Measurements from ENCODE around the gene FYB2. TPM values are rescaled to one million over a fixed set of nuclear protein-coding genes. Genes with fewer than 3 reads are reported as not detected.

FYB2 gene
- total and polyA plus RNA-seq, 12 donors = 0.22 to 123 (median 9.9) TPM

DNA sequence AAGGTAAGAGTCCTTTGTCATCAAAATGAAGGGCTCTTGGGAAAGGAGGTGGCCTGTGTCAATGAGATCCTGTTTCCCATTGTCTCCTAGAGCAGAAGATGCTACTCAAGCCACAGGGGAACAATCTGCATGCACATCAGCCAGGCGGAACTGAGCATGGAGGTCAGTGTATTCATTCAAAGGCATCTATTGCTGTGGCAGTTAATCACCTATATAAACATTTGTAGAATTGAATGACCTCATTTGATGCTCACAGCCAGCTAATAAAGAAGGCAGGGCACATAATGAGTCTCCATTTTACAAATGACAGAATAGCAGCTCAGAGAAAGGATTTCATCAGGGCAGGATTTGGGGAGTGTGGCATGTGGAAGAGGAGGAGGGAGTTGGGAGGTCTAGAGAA is 5.7 kb upstream of the FYB2 start:
- intact Hi-C loops (cut with DNase I) = loop anchor here in 4 of 10 donors (5.0 to 10.0 kb wide), 3 partner anchors 63 to 1540 kb away; no protein-coding TSS in a partner anchor
- TF ChIP-seq, protein P1, sequence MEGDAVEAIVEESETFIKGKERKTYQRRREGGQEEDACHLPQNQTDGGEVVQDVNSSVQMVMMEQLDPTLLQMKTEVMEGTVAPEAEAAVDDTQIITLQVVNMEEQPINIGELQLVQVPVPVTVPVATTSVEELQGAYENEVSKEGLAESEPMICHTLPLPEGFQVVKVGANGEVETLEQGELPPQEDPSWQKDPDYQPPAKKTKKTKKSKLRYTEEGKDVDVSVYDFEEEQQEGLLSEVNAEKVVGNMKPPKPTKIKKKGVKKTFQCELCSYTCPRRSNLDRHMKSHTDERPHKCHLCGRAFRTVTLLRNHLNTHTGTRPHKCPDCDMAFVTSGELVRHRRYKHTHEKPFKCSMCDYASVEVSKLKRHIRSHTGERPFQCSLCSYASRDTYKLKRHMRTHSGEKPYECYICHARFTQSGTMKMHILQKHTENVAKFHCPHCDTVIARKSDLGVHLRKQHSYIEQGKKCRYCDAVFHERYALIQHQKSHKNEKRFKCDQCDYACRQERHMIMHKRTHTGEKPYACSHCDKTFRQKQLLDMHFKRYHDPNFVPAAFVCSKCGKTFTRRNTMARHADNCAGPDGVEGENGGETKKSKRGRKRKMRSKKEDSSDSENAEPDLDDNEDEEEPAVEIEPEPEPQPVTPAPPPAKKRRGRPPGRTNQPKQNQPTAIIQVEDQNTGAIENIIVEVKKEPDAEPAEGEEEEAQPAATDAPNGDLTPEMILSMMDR (IDR thresholded peaks at IDR 0.05) = no peak
- H3K36me3 ChIP-seq = no peaks in the 10 kb centered on the region
- H3K27me3 ChIP-seq = peaks cover 0 to 8% (median 0%) of the 10 kb centered on the region in 7 donors
- no peak for ATAC-seq
- H3K27ac ChIP-seq = no peak overlapping the region
- peaks cover 0 to 16% (median 6%) of the 10 kb centered on the region in 9 donors for H3K4me1 ChIP-seq
- H3K9me3 ChIP-seq = no peaks in the 10 kb centered on the region
- DNase-seq = no peak
- 90 to 97% methylated on average over 1 of the region's 1 CpG for WGBS, 2 donors
- no peak overlapping the region for H3K4me3 ChIP-seq

DNA sequence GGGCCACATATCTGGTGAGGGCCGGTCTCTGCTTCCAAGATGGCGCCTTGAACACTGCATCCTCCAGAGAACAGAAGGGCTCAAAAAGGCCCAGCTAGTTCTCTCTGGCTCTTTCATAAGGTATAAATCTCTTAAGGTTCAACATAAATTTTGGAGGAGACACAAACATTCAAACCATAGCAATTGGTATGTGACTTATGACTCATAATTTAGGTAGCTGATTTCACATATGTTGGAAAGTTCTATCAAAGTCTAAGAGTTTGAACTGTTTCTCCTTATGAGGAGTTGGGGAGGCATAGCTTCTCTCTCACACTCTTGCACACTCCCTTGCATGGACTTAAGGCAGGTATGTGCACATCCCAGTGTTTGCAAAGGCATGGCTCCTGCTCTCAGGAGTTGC is 5.1 kb upstream of the FYB2 start:
- H3K4me1 ChIP-seq = peaks cover 0 to 23% (median 6%) of the 10 kb centered on the region in 9 donors
- no peaks in the 10 kb centered on the region for H3K36me3 ChIP-seq
- no peak overlapping the region for H3K4me3 ChIP-seq
- TF ChIP-seq, protein P1 (IDR thresholded peaks at IDR 0.05) = no peak
- intact Hi-C loops (cut with DNase I) = loop anchor here in 4 of 10 donors (5.0 to 10.0 kb wide), 3 partner anchors 62 to 1539 kb away; no protein-coding TSS in a partner anchor
- H3K27ac ChIP-seq = no peak overlapping the region
- peaks cover 0 to 8% (median 0%) of the 10 kb centered on the region in 7 donors for H3K27me3 ChIP-seq
- WGBS, 2 donors = 72 to 80% methylated on average over 2 of the region's 2 CpGs
- DNase-seq (no peak), ATAC-seq (no peak)
- H3K9me3 ChIP-seq = no peaks in the 10 kb centered on the region

DNA sequence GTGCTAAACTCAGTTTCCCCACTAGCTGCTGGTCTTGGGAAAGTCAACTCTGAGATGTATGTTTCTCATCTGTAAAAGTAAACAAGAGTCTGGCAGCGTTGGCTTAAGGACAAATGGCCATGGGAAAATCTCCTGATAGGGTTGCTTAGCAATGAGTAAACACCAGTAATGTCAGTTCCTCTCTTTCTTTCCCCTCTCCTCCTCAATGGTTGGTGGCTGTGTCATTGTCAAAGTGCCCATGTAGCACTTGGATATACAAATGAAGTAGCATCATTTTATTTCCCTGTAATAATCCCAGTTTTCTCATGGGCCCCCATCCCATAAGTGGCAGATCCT is 2.2 kb upstream of the FYB2 start:
- TF ChIP-seq, protein P1 (IDR thresholded peaks at IDR 0.05) = no peak
- Histone ChIP-seq H3K36me3 (no peaks in the 10 kb centered on the region), H3K4me3 (no peak overlapping the region), H3K27ac (no peak overlapping the region), H3K27me3 (peaks cover 0 to 3% (median 0%) of the 10 kb centered on the region in 7 donors), H3K4me1 (peaks cover 0 to 32% (median 9%) of the 10 kb centered on the region in 9 donors), H3K9me3 (no peaks in the 10 kb centered on the region)
- WGBS, 2 donors = 0% methylated on average over 1 of the region's 1 CpG
- ATAC-seq = no peak
- intact Hi-C loops (cut with DNase I) = loop anchor here in 5 of 10 donors (1.0 to 10.0 kb wide), 5 partner anchors 59 to 1537 kb away; no protein-coding TSS in a partner anchor
- DNase-seq = no peak

DNA sequence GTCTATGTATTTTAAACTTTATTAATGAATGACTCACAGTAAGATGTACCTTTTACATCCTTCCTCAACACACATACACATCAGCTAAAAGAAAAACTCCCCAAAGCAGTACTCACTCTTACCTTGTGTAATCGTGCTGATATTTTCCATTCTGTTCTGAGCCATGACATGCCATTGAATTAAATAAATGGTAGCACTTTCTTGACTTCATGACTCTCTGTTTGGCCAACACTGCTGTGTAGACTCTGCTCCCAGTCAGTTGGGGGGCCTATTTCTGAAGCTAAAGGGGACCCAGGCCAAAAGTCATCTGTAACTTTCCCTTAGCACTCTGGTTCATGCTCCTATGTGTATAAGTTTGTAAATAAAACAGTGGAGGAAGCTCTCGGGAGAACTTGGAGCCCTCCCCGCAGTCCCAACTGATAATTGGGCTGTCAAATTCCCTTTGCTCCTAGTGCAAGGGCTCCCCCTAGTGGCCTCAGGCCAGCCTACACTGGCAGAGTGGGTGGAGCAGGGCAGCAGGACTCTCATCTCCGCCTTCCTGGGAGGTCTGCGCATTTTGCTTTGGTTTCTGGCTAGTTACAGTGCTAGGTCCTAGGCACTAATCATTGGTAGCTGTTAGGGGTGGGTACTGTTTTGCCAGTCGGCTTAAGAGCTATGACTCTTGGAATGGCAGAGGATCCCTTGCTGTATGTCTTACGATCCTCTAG is 1.7 kb upstream of the FYB2 start:
- Histone ChIP-seq H3K27ac (no peak overlapping the region), H3K36me3 (no peaks in the 10 kb centered on the region), H3K4me1 (peaks cover 0 to 32% (median 9%) of the 10 kb centered on the region in 9 donors), H3K9me3 (no peaks in the 10 kb centered on the region), H3K27me3 (peaks cover 0 to 3% (median 0%) of the 10 kb centered on the region in 7 donors), H3K4me3 (no peak overlapping the region)
- 21 to 22% methylated on average over 7 of the region's 7 CpGs for WGBS, 2 donors
- ATAC-seq = peak; percentile 57 to 79 (median 70)
- intact Hi-C loops (cut with DNase I) = loop anchor here in 5 of 10 donors (1.0 to 10.0 kb wide), 5 partner anchors 59 to 1536 kb away; no protein-coding TSS in a partner anchor
- peak; percentile 79 for DNase-seq
- TF ChIP-seq, protein P1 (IDR thresholded peaks at IDR 0.05) = peak; percentile 85 to 95 (median 92)

Measured in heart right ventricle (tissue), 16 donors.